GM19240 (cell line): ENCODE measurements around the gene ITGB4.

Experiments used
- DNase-seq: peaks from one replicate; pipeline ENCODE4 v3.0.0; 2011; ENCODE audit warnings: low spot score; ENCODE audit not compliant: insufficient read length

ITGB4 gene

DNA sequence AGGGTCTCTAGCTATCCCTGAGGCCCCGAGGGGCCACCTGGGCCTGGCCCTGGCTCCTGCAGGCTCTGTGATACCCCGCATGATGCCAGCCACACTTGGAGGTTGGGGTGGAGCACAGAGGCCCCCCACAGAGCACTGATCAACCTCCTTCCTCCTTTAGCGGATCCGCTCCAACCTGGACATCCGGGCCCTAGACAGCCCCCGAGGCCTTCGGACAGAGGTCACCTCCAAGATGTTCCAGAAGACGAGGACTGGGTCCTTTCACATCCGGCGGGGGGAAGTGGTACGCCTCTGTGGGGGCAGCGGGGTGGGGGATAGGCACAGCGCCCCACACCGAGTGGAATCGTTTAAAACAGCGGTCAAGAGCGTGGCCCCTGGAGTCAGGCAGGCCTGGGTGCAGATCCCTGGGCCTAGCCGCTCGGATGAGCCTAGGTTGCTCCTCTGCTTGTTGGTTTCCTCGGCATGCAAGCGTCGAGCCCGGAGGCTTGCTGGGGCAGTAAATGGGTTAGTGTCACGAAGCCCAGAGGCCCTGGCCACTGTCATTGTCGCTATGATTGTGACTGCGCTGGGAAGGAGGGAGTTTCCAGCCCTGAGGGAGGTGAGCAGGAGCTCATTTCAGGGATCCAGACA, 9.9 kb downstream of the ITGB4 start:
- no peak for DNase-seq

GRCh38 chr17:75731716-75732498, 10.6 kb downstream of the ITGB4 start:
- no peak for DNase-seq

DNA sequence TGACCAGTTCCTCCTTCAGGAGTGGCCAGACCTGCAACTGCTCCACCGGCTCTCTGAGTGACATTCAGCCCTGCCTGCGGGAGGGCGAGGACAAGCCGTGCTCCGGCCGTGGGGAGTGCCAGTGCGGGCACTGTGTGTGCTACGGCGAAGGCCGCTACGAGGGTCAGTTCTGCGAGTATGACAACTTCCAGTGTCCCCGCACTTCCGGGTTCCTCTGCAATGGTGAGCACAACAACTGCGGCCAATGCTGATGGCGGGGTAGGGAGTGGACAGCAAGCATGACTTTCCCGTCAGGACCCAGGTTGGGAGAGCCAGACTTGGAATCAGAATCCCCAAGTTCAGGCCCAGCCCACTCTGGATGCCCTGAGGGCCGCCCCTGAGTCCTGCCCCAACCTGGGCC, 12.2 kb downstream of the ITGB4 start:
- no peak for DNase-seq

DNA sequence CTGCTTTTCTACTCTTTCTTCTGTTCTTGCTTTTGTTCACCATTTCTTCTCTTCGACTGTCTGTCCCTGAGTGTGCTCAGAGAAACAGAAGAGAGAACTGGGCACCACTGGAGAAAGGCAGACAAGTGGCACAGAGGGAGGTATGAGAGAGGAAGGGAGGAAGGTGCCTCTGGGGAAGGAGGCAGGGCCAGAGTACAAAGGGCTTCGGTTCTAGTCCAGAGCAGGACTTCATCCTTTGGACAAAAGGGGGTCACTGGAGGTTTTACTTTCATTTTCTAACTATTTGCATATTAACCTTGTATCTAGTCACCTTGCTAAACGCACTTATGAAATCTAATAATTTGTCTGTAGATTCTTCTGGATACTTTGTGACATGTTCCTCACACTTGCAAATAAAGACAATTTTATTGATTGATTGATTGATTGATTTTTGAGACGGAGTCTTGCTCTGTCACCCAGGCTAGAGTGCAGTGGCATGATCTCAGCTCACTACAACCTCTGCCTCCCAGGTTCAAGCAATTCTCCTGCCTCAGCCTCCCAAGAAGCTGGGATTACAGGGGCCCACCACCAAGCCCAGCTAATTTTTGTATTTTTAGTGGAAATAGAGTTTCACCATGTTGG, 13.5 kb downstream of the ITGB4 start:
- DNase-seq, result peak; percentile 41

DNA sequence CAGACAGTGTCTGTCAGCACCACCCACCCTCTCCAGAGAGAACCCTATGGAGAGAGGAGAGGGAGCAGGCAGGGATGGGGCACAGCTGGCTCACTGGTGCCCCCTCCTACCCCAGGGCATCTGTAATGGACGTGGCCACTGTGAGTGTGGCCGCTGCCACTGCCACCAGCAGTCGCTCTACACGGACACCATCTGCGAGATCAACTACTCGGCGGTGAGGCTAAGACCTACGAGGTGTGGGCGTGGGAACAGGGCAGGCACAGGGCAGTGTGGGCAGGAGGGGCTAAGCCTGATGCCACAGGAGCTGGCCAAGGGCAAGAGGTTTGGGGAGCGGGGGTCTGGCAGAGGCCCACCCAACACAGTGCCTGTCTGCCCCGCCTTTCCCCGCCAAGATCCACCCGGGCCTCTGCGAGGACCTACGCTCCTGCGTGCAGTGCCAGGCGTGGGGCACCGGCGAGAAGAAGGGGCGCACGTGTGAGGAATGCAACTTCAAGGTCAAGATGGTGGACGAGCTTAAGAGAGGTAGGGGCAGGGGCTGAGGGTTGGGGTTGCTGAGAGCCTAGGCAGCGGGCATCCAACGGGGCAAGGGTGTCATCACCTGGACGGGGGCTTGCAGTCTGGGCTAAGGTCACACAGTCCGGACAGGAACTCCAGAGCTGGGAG, 15.0 kb downstream of the ITGB4 start:
- no peak for DNase-seq

GRCh38 chr17:75737133-75737962, 16.1 kb downstream of the ITGB4 start:
- no peak for DNase-seq

DNA sequence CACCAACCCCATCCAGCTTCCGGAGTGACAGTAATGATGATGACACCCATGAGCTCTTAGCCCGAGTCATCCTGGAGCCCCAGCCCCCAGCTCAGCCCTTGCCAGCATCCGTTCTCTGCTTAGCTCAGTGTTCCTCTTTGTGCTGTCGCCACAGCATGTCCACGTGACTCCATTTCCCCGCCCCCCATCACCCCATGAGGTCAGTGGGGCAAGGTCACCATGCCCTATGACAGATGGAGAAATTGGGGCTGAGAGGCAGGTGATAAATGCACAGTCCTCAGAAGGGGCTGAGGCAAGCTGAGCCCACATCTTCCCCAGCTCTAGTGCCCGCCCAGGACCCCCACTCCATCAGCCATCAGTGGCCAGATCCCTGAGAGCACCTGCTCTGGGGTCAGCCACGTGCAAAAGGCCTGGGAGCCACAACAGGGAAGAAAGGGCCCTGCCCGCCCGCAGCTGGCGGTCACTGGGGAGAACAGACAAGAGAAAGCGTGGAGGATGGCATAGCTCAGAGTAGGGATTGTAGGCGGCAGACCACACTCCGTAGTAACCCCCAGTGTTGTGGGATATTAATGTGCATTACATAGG, 17.1 kb downstream of the ITGB4 start:
- no peak for DNase-seq

DNA sequence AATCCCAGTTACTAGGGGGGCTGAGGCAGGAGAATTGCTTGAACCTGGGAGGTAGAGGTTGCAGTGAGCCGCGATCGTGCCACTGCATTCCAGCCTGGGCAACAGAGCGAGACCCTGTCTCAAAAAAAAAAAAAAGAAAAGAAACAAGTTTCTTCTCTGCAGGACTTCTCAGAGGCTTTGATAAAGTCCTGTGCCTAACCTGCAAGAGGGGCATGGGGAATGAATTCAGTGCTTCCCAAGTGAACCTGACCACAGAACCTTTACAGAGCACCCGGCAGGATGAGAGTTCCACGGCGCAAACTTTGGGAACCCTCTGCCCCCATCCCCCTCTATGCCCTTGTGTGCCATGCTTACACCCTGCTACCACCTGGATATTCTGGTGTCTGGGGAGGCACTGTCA, 17.9 kb downstream of the ITGB4 start:
- no peak for DNase-seq

DNA sequence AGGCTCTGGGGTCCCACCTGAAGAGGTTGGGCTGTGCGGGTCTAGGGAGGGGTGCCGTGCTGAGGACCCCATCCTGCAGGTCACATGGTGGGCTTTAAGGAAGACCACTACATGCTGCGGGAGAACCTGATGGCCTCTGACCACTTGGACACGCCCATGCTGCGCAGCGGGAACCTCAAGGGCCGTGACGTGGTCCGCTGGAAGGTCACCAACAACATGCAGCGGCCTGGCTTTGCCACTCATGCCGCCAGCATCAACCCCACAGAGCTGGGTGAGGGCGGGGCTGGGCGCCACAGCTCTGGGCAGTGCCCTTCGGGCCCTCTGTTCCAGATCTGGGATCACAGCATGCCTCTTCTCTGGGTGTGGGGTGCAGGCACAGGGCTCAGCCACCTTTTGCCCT, 18.5 kb downstream of the ITGB4 start:
- DNase-seq, result no peak

DNA sequence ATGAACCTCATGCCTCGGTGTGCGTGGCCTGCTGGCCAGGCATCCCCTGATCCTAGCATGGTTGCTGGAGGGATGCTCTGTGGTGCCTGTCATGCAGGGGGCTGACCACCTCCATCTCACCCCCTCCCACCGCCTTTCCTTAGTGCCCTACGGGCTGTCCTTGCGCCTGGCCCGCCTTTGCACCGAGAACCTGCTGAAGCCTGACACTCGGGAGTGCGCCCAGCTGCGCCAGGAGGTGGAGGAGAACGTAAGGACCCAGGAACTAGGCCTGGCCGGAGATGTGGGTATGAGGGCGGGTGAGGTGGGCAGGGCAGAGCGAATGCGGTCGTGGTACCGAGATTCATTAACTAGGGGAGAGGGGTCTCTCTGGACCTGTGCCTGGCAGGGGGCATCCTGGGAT, 19.0 kb downstream of the ITGB4 start:
- DNase-seq, result no peak

DNA sequence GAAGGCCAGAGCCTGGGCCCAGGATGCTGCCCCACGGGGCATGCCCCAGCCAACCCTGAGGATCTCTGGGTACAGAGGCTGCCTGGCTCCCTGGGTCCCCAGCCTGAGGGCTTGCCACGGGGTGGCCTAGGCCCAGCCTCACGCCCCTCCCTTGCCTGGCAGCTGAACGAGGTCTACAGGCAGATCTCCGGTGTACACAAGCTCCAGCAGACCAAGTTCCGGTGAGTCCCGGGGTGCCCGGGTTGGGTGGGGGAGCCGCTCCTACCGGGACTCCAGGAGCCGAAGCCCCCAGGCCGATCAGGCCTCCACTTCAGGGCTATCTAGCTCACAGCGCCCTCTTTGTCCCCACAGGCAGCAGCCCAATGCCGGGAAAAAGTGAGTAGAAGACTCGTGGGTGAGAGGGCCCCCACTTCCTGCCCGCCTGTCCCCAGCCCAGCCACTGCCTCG, 19.4 kb downstream of the ITGB4 start:
- DNase-seq, result no peak

DNA sequence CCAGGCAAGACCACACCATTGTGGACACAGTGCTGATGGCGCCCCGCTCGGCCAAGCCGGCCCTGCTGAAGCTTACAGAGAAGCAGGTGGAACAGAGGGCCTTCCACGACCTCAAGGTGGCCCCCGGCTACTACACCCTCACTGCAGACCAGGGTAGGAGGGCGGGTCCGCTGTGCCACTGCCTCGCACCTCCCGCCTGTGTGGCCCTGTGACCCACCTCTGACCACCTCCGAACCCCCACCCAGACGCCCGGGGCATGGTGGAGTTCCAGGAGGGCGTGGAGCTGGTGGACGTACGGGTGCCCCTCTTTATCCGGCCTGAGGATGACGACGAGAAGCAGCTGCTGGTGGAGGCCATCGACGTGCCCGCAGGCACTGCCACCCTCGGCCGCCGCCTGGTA, 21.1 kb downstream of the ITGB4 start:
- DNase-seq, result no peak

- no peak for DNase-seq
Measured at GRCh38 chr17:75743625-75744206, 22.5 kb downstream of the ITGB4 start.

- no peak for DNase-seq
Measured at GRCh38 chr17:75748706-75749105, 27.4 kb downstream of the ITGB4 start.

DNA sequence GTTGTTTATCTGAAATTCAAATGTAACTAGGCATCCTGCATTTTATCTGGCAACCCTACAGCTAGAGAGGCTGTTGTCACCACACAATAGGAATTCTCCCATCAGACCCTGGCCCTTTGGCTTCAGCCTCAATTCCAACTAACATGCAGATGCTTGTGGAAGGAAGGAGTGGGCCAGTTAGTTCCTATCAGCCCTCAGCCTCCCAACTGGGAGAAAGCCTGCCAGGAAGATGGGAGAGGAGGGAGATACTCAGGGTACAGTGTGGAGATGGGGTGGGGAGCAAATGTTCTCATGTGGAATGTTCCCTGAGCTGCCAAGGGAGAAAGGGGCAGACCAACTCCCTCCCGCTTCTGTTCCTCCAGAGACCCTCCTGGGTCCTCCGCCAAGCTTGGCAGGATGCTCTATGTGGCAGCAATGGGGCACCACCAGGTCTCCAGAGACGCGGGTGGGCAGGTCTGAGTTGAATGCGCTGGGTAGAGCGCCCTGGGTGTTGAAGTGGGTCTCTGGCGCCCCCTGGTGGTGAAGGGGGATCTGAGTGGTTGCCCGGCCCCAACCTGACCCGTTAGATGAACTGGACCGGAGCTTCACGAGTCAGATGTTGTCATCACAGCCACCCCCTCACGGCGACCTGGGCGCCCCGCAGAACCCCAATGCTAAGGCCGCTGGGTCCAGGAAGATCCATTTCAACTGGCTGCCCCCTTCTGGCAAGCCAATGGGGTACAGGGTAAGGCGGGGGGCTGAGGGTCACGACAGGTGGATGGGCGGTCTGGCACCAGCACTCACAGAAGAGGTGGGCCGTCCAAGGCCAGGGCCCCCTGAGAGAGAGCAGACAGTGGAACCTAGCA, 28.5 kb downstream of the ITGB4 start:
- DNase-seq, result peak; percentile 94

DNA sequence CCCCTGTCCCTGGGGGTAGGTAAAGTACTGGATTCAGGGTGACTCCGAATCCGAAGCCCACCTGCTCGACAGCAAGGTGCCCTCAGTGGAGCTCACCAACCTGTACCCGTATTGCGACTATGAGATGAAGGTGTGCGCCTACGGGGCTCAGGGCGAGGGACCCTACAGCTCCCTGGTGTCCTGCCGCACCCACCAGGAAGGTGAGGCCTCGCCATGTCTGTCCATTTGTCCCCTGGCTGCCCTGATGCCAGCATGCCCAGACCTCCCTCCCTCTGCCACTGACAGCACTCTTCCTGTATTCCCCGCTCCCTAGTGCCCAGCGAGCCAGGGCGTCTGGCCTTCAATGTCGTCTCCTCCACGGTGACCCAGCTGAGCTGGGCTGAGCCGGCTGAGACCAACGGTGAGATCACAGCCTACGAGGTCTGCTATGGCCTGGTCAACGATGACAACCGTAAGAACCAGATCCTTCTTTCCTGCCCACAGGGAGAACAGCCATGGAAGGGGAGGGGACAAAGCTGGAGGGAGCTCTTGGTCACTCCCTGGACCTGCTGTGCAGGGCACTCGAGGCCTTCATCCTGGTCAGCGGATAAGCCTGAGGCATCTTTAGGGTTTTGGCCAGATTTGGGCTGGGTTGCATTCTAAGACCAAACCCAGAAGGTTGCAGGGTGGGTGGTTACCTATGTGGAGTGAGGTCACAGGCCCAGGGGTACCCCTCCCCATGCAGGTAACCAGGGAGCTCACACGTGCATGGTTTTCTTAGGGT, 29.6 kb downstream of the ITGB4 start:
- DNase-seq, result no peak

GRCh38 chr17:75751676-75752404, 30.6 kb downstream of the ITGB4 start:
- no peak for DNase-seq

DNA sequence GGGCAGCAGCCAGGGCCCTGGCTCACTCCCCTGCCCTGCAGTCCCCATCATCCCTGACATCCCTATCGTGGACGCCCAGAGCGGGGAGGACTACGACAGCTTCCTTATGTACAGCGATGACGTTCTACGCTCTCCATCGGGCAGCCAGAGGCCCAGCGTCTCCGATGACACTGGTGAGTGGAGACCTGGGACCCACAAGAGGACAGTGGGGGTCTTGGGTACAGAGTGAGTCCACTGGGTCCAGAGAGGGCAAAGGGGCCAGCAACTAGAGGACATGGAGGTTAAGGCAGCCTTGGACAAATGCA, 31.1 kb downstream of the ITGB4 start:
- DNase-seq, result no peak
